ENCODE measurements around the gene MUC5AC.
"Not testable (repeated sequence)": the region's sequence is repeated elsewhere in the genome, so short reads cannot be mapped to it uniquely, and the experiment has no call there.

The MUC5AC gene

GRCh38 chr11:1157645-1158591 lies at the start of gene MUC5AC:
Gene MUC5AC (plus strand): TSS chr11:1157953. CDS start chr11:1158000, 47 bp downstream.
- in situ Hi-C loops (cut with HindIII; ENCODE audit: low sequenced_read_pairs) = no loop called here

GRCh38 chr11:1108246-1108900 lies 49.4 kb upstream of the MUC5AC start:
- in situ Hi-C loops (cut with HindIII; ENCODE audit: low sequenced_read_pairs) = no loop called here

- in situ Hi-C loops (cut with HindIII; ENCODE audit: low sequenced_read_pairs) = no loop called here
Measured at GRCh38 chr11:1109101-1109917, 48.4 kb upstream of the MUC5AC start.

GRCh38 chr11:1109918-1110705 lies 47.6 kb upstream of the MUC5AC start:
- in situ Hi-C loops (cut with HindIII; ENCODE audit: low sequenced_read_pairs) = no loop called here

GRCh38 chr11:1111545-1112212 lies 46.1 kb upstream of the MUC5AC start:
- in situ Hi-C loops (cut with HindIII; ENCODE audit: low sequenced_read_pairs) = no loop called here

- in situ Hi-C loops (cut with HindIII; ENCODE audit: low sequenced_read_pairs) = no loop called here
Measured at GRCh38 chr11:1112351-1113191, 45.2 kb upstream of the MUC5AC start.

- in situ Hi-C loops (cut with HindIII; ENCODE audit: low sequenced_read_pairs) = no loop called here
Measured at GRCh38 chr11:1113405-1114201, 44.1 kb upstream of the MUC5AC start.

- in situ Hi-C loops (cut with HindIII; ENCODE audit: low sequenced_read_pairs) = not testable (repeated sequence)
Measured at GRCh38 chr11:1115292-1115691, 42.5 kb upstream of the MUC5AC start.

GRCh38 chr11:1116104-1116503 lies 41.6 kb upstream of the MUC5AC start:
- in situ Hi-C loops (cut with HindIII; ENCODE audit: low sequenced_read_pairs) = no loop called here

- in situ Hi-C loops (cut with HindIII; ENCODE audit: low sequenced_read_pairs) = no loop called here
Measured at GRCh38 chr11:1116666-1117390, 40.9 kb upstream of the MUC5AC start.

GRCh38 chr11:1117992-1118391 lies 39.8 kb upstream of the MUC5AC start:
- in situ Hi-C loops (cut with HindIII; ENCODE audit: low sequenced_read_pairs) = no loop called here

- in situ Hi-C loops (cut with HindIII; ENCODE audit: low sequenced_read_pairs) = no loop called here
Measured at GRCh38 chr11:1118755-1119603, 38.8 kb upstream of the MUC5AC start.

GRCh38 chr11:1119604-1120146 lies 38.1 kb upstream of the MUC5AC start:
- in situ Hi-C loops (cut with HindIII; ENCODE audit: low sequenced_read_pairs) = no loop called here

GRCh38 chr11:1120532-1121330 lies 37.0 kb upstream of the MUC5AC start:
- in situ Hi-C loops (cut with HindIII; ENCODE audit: low sequenced_read_pairs) = no loop called here

- in situ Hi-C loops (cut with HindIII; ENCODE audit: low sequenced_read_pairs) = no loop called here
Measured at GRCh38 chr11:1121331-1121812, 36.4 kb upstream of the MUC5AC start.

Data from DLD1 (cell line).